H9 (cell line): ENCODE results near the gene EFNA3. TPM values are rescaled to one million over a fixed set of nuclear protein-coding genes. Genes with fewer than 3 reads are reported as not detected.

Source experiments
- DNase-seq: peaks from one replicate; pipeline ENCODE4 v3.0.0-alpha.2; 2017
- H2AFZ ChIP-seq: one replicate; pipeline ENCODE4 v1.6.1; 2013; ENCODE audit warnings: mild to moderate bottlenecking, low read length, control low read depth, moderate library complexity
- H2AK5ac ChIP-seq: 2 replicates; pipeline ENCODE4 v1.6.1; 2013; ENCODE audit warnings: low read length, control low read depth, mixed read lengths; ENCODE audit not compliant: insufficient read length
- H2BK120ac ChIP-seq: one replicate; pipeline ENCODE4 v1.6.1; 2013; ENCODE audit warnings: low read depth, mild to moderate bottlenecking, low read length, control low read depth, inconsistent platforms; ENCODE audit not compliant: poor library complexity, severe bottlenecking
- H2BK12ac ChIP-seq: 2 replicates; pipeline ENCODE4 v1.6.1; 2013; ENCODE audit warnings: low read length, control low read depth, mixed read lengths, low read depth; ENCODE audit not compliant: insufficient read length
- H2BK15ac ChIP-seq: 2 replicates; pipeline ENCODE4 v1.6.1; 2013; ENCODE audit warnings: low read depth, low read length, control low read depth
- H2BK20ac ChIP-seq: one replicate; pipeline ENCODE4 v1.6.1; 2013; ENCODE audit warnings: low read depth, mild to moderate bottlenecking, low read length, control low read depth, inconsistent platforms; ENCODE audit not compliant: poor library complexity, severe bottlenecking
- H2BK5ac ChIP-seq: 2 replicates; pipeline ENCODE4 v1.6.1; 2013; ENCODE audit warnings: low read length, control low read depth, mixed read lengths; ENCODE audit not compliant: insufficient read length
- H3K14ac ChIP-seq: 2 replicates; pipeline ENCODE4 v1.6.1; 2013; ENCODE audit warnings: low read length, control low read depth; ENCODE audit not compliant: insufficient read depth
- H3K18ac ChIP-seq: 2 replicates; pipeline ENCODE4 v1.6.1; 2013; ENCODE audit warnings: low read depth, mild to moderate bottlenecking, mixed read lengths, low read length, control low read depth; ENCODE audit not compliant: insufficient read length
- H3K23ac ChIP-seq: 2 replicates; pipeline ENCODE4 v1.6.1; 2013; ENCODE audit warnings: low read length, control low read depth, mixed read lengths, low read depth; ENCODE audit not compliant: insufficient read length
- H3K23me2 ChIP-seq: 2 replicates; pipeline ENCODE4 v1.6.1; 2013; ENCODE audit warnings: low read depth, mild to moderate bottlenecking, mixed read lengths, low read length, control low read depth; ENCODE audit not compliant: insufficient read length, poor library complexity, severe bottlenecking
- H3K27ac ChIP-seq: 2 replicates; pipeline ENCODE4 v1.5.1; 2013; ENCODE audit warnings: low read length, control low read depth, mixed read lengths, low read depth; ENCODE audit not compliant: insufficient read length
- H3K27me3 ChIP-seq: 2 replicates; pipeline ENCODE4 v1.6.1; 2013; ENCODE audit warnings: low read length, control low read depth, inconsistent platforms; ENCODE audit not compliant: insufficient read depth
- H3K4ac ChIP-seq: 2 replicates; pipeline ENCODE4 v1.6.1; 2013; ENCODE audit warnings: low read depth, mild to moderate bottlenecking, control low read depth, inconsistent platforms, low read length, moderate library complexity
- H3K4me1 ChIP-seq: 2 replicates; pipeline ENCODE4 v1.6.1; 2013; ENCODE audit warnings: low read length, control low read depth, inconsistent platforms; ENCODE audit not compliant: insufficient read depth
- H3K4me2 ChIP-seq: 2 replicates; pipeline ENCODE4 v1.6.1; 2013; ENCODE audit warnings: low read length, control low read depth, mixed read lengths; ENCODE audit not compliant: insufficient read length, insufficient read depth
- H3K56ac ChIP-seq: 2 replicates; pipeline ENCODE4 v1.6.1; 2013; ENCODE audit warnings: low read depth, mild to moderate bottlenecking, mixed read lengths, low read length, control low read depth; ENCODE audit not compliant: insufficient read length
- H3K79me1 ChIP-seq: 2 replicates; pipeline ENCODE4 v1.6.1; 2013; ENCODE audit warnings: low read depth, mild to moderate bottlenecking, moderate library complexity, low read length, control low read depth, inconsistent platforms; ENCODE audit not compliant: insufficient read depth, poor library complexity, severe bottlenecking
- H3K79me2 ChIP-seq: 2 replicates; pipeline ENCODE4 v1.6.1; 2013; ENCODE audit warnings: low read length, control low read depth, inconsistent platforms; ENCODE audit not compliant: insufficient read depth
- H3K9ac ChIP-seq: 2 replicates; pipeline ENCODE4 v1.6.1; 2013; ENCODE audit warnings: low read length, control low read depth, mixed read lengths; ENCODE audit not compliant: insufficient read length; ENCODE audit errors: extremely low read depth
- H3K9me3 ChIP-seq: one replicate; pipeline ENCODE4 v1.6.1; 2013; ENCODE audit warnings: low read depth, low read length, inconsistent platforms; ENCODE audit not compliant: control insufficient read depth
- H3T11ph ChIP-seq: one replicate; pipeline ENCODE4 v1.6.1; 2013; ENCODE audit warnings: mild to moderate bottlenecking, low read length, control low read depth, inconsistent platforms
- H4K20me1 ChIP-seq: one replicate; pipeline ENCODE4 v1.6.1; 2013; ENCODE audit not compliant: control insufficient read depth, insufficient read length, insufficient read depth
- H4K5ac ChIP-seq: 2 replicates; pipeline ENCODE4 v1.6.1; 2013; ENCODE audit warnings: low read depth, mild to moderate bottlenecking, mixed read lengths, low read length, control low read depth; ENCODE audit not compliant: insufficient read length
- H4K8ac ChIP-seq: replicated peaks from 2 replicates; pipeline ENCODE4 v1.6.1; 2013; ENCODE audit warnings: low read length, control low read depth, mixed read lengths, low read depth; ENCODE audit not compliant: insufficient read length
- H4K91ac ChIP-seq: 2 replicates; pipeline ENCODE4 v1.6.1; 2013; ENCODE audit warnings: low read depth, mild to moderate bottlenecking, moderate library complexity, mixed read lengths, low read length, control low read depth; ENCODE audit not compliant: insufficient read length
- H3K27ac Mint-ChIP-seq, 3 experiments: 2 replicates in 2 of 3; 3 replicates in 1 of 3; pipeline ENCODE4 v1.8.0; 2020 to 2021; ENCODE audit warnings: mixed read lengths in 3 of 3, mild to moderate bottlenecking in 1 of 3, moderate library complexity in 1 of 3
- H3K27me3 Mint-ChIP-seq: 2 replicates; pipeline ENCODE4 v1.8.0; 2021; ENCODE audit warnings: low read depth, mild to moderate bottlenecking, moderate library complexity, mixed read lengths
- H3K36me3 Mint-ChIP-seq, 3 experiments: 2 replicates in 2 of 3; 3 replicates in 1 of 3; pipeline ENCODE4 v1.8.0; 2020 to 2021; ENCODE audit warnings: low read depth in 3 of 3, mixed read lengths in 3 of 3; ENCODE audit not compliant: insufficient read depth in 1 of 3
- H3K4me1 Mint-ChIP-seq, 2 experiments: 2 replicates each; pipeline ENCODE4 v1.8.0; 2020; ENCODE audit warnings: mixed read lengths in 2 of 2
- H3K4me3 Mint-ChIP-seq, 2 experiments: 2 replicates in 1 of 2; 3 replicates in 1 of 2; pipeline ENCODE4 v1.8.0; 2020 to 2021; ENCODE audit warnings: mild to moderate bottlenecking in 2 of 2, mixed read lengths in 2 of 2, moderate library complexity in 1 of 2
- H3K9me3 Mint-ChIP-seq, 2 experiments: 2 replicates in 1 of 2; 3 replicates in 1 of 2; pipeline ENCODE4 v1.8.0; 2020; ENCODE audit warnings: mild to moderate bottlenecking in 2 of 2, mixed read lengths in 2 of 2, moderate library complexity in 1 of 2
- CTCF ChIP-seq: fragments of 200-600 bp; sonication (generic); conservative IDR thresholded peaks from 3 replicates; pipeline ENCODE4 v1.8.0; 2021; ENCODE audit warnings: antibody characterized with exemption, mild to moderate bottlenecking
- WGBS: extraction: QIAGEN DNeasy Blood & Tissue Kit; methylation state at CpG from one replicate; pipeline ENCODE4 v1.1.7; 2013; ENCODE audit warnings: missing lambda C conversion rate, low lambda C conversion rate, mixed read lengths; ENCODE audit not compliant: insufficient read length; ENCODE audit errors: extremely low coverage; 5-methylcytosine and 5-hydroxymethylcytosine counted together
- total RNA-seq: library from RNA; stranded (reverse); gene quantifications from 2 replicates; pipeline ENCODE4 v1.2.1, GENCODE V29; 2021

EFNA3 gene
- total RNA-seq, 1 experiment from 2014 or later = 3.9 TPM

DNA sequence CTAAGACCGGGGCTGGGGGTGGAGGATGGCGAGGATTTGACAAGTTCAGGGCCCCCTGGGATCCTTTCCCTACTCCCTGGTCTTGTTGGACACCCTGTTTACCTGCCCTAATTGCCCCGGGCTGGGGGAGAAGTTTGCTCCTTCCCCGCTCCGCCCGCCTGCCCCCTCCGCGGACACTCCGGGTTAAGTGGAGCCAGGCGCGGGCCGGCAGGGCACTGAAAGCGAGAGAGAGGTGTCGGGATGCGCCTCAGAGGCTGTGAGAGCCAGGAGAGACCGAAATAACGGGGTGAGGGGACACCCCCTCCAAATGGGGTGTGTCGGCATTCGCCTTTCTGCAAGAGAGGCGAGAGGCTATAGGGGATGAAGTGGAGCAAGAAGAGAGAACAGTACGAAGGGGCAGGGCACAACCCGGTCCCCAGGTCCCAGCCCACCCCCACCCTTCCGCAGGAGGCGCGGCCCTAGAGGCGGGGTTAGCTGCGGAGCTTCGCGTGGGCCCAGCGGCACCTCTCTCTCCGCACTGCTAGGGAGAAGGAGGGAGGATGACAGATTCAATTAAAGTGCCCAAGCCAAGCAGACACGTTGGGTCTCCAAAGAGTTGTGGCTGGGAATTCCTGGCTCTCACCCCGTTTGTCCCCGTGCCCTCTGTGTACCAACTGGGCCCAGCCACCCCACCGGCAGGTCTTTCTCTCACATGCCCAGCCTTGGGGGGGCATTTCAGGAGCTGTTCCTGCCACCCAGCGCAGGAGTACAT, 3.8 kb downstream of the EFNA3 start:
- Histone ChIP-seq H3K18ac (no peak overlapping the region), H4K20me1 (no peaks in the 10 kb centered on the region), H2AFZ (no peak overlapping the region), H4K8ac (no peak overlapping the region), H4K91ac (no peak overlapping the region), H2BK120ac (no peak overlapping the region), H3K56ac (no peak overlapping the region), H2BK5ac (no peak overlapping the region), H4K5ac (no peak overlapping the region), H3K9me3 (no peaks in the 10 kb centered on the region), H3K27me3 (peaks cover 51% of the 10 kb centered on the region), H3T11ph (no peak overlapping the region), H3K9ac (no peak overlapping the region), H3K79me1 (no peaks in the 10 kb centered on the region), H3K27ac (no peak overlapping the region), H2BK12ac (no peak overlapping the region), H3K14ac (no peak overlapping the region), H3K4me1 (no peaks in the 10 kb centered on the region), H3K4me2 (peak overlapping the region; percentile 26), H2BK20ac (no peak overlapping the region), H3K4ac (no peak overlapping the region), H3K23me2 (peaks cover 30% of the 10 kb centered on the region), H3K79me2 (no peaks in the 10 kb centered on the region), H3K23ac (no peak overlapping the region), H2AK5ac (no peak overlapping the region), H2BK15ac (no peak overlapping the region)
- peaks cover 32 to 54% of the 10 kb centered on the region in 2 experiments for H3K4me1 Mint-ChIP-seq
- H3K4me3 Mint-ChIP-seq = peak overlapping the region; percentile 34 to 74; a peak in 4 of 5 replicates
- WGBS = no CpG with 5 or more reads among the region's 36 CpGs
- no peak for DNase-seq
- 0 out of 7 replicates have a peak, but pooled peaks cover 0 to 4% (median 0%) of the 10 kb centered on the region in 3 experiments for H3K36me3 Mint-ChIP-seq
- H3K27me3 Mint-ChIP-seq = peaks cover 72% of the 10 kb centered on the region
- H3K27ac Mint-ChIP-seq = no peak overlapping the region; a peak in 1 of 7 replicates
- peaks cover 0 to 6% of the 10 kb centered on the region in 2 experiments; a peak in 2 of 5 replicates for H3K9me3 Mint-ChIP-seq
- TF ChIP-seq CTCF = no peak
